ENCODE results near the gene SBF2.

GRCh38 chr11:9820260-9820659 lies 473.8 kb downstream of the SBF2 start:
- no peak for TF ChIP-seq SP1 (IDR thresholded peaks at IDR 0.05)
- TF ChIP-seq ELF4 (IDR thresholded peaks at IDR 0.05), result no peak
- TF ChIP-seq TARDBP (IDR thresholded peaks at IDR 0.05), result no peak
- no peak for TF ChIP-seq ZNF384 (IDR thresholded peaks at IDR 0.05)
- TF ChIP-seq PKNOX1 (IDR thresholded peaks at IDR 0.05), result no peak
- no peak for TF ChIP-seq FOXM1 (IDR thresholded peaks at IDR 0.05; ENCODE audit: borderline replicate concordance)
- no peak for TF ChIP-seq BHLHE40 (IDR thresholded peaks at IDR 0.05; ENCODE audit: borderline replicate concordance)
- no peak for TF ChIP-seq SUZ12 (IDR thresholded peaks at IDR 0.05)

Measured in HEK293T (cell line).